GM19467 (cell line): ENCODE measurements around the gene DCTN2.

Experiments used
- ATAC-seq: cut with Tn5 transposase; IDR thresholded peaks from one replicate; pipeline ENCODE4 v1.9.1; 2021; ENCODE audit warnings: mild to moderate bottlenecking, moderate library complexity; ENCODE audit not compliant: unreplicated experiment

The DCTN2 gene

DNA sequence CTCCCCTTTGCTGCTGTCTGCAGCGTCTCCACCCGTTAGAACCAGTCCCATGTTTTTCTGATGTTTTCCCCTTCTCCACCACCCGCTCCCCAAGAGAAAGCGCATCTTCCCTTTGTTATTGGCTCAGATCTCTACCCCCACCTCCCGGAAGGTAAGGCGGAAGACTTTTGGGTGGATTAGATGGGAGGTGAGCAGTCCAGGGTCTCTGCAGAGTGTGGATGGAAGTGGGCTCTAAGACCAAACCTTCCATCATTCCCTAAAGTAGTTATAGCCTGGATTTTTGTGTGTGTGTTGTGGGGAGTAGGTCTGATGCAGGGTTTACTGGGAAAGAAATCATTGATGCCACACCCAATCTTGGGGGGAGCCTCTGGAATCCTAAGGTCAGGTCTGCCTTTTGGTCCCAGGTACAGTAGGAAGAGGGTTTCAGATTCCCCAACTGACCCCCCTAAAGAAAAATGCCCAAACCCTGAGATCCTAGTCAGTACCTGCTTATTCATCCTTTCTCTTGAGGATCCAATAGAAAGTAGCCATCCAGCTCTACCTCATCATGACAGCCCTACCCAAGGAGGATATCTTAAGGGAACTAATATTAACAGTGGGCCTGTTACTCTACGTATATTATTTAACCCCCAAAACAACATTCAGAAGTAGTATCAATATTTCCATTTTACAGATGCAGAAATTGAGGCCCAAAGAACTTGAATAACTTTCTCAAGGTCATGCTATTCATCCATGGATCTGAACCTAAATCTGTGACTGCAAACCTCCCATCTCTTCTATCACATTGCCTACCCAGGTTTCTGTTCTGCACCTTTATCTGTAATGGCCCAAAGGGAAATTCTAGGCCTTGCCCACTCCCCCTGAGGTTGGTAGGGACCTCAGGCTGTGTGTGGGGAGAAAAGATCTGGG lies 3.9 kb upstream of the DCTN2 start:
- ATAC-seq, result no peak

GRCh38 chr12:57549909-57550640 lies 3.1 kb upstream of the DCTN2 start, which contains the start of gene KIF5A:
TSS of gene KIF5A (plus strand) at chr12:57550044. CDS start at chr12:57550272, 228 bp downstream.
- no peak for ATAC-seq

DNA sequence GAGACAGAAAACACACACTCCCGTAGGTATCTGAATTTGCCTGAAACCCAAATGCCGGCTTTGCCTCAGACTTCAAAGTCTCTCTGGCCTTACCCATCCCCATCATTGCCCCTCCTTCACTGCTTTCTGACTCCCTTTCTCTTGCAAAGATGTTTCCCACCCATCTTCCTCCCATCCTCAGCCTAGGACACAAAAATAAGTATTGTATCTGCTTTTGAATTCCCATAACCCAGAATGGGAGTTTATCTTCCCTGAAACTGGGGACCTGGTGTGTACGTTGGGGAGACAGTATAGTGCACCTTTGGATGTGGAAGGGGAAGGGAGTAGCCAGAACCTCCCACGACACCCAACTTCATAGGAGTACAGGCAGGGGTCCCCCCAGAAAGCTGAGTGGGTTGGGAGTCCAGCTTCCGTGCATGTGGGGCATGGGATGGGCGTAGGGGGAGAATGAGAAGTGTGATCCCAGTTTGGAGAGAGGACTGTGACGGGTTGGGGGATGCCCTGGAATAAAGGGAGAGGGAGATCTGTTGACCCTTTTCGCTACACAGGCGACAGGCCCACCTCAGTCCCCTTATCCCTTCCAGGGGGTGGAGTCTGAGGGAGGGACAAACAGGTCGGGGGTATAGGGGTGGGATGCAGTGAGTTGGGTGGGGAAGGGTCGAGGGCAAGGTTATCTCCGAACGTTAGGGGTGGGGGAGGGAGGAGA lies 2.4 kb upstream of the DCTN2 start:
- no peak for ATAC-seq

GRCh38 chr12:57548488-57548887 lies 1.5 kb upstream of the DCTN2 start:
- no peak for ATAC-seq

GRCh38 chr12:57548013-57548315 lies 972 bp upstream of the DCTN2 start:
- no peak for ATAC-seq

GRCh38 chr12:57547288-57548012 lies 458 bp upstream of the DCTN2 start:
- ATAC-seq, result no peak

DNA sequence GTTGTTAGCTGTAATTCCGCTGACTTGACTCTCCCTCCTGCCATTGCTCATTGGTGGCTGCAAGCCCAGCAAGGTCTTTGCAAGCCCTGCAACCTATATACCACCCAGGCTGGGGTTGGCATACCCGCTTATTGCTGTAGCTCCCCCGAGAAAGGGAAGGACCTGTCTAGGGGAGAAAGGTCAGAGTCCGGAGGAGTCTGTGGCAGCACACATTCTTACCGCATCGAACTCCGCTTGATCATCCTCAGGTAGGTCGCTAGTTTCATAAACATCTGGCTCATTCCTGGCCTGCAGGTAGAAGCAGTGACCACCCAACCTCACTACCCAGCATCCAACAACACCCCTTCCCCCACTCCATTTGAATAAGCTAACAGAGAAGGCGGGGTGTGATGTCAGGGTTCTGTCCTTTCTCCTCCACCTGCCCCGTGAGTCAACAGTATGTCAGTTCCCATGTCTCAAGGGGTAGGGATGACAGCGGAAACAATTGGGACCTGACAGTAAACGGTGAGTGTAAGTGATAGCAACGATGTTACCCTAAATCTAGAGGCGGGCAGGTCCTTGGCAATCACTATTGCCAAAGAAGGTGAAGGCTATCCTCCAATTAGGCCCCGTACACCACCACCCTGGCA lies 1.1 kb downstream of the DCTN2 start:
- ATAC-seq, result no peak

DNA sequence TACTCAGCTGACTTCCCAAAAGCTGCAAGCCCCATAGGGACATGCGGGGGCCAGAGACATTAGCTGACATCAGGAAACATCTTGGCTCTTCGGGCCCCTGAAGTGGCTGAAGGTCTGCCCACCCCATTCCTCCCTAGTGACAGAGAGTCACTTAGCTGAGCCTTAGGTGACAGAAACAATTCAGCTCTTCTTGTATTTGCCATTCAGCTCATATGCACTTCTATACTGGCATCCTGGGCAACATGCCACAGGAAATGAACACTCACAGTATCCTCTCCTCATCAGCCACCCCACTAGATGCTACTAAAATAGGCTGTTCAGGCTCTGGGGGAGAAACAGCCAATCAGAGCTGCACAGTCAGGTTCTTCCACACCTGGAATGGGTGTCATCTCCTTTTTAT lies 3.4 kb downstream of the DCTN2 start:
- no peak for ATAC-seq

DNA sequence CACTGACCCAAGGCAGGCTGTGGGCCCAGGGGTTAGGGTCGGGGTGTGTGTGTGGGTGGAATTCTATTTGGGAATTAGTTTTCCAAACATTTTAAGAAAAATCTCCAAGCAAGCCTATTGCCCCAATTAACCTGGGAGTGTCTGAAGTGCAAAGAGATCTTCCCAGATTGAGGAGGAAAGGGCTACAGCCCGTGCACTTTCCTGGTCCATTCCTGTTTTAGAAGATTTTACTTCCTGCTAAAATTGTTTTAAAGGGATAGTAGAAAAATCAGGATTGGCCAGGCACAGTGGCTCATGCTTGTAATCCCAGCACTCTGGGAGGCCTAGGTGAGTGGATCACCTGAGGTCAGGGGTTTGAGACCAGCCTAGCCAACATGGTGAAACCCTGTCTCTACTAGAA lies 5.3 kb downstream of the DCTN2 start:
- ATAC-seq, result no peak

GRCh38 chr12:57541001-57541400 lies 6.0 kb downstream of the DCTN2 start:
- no peak for ATAC-seq

DNA sequence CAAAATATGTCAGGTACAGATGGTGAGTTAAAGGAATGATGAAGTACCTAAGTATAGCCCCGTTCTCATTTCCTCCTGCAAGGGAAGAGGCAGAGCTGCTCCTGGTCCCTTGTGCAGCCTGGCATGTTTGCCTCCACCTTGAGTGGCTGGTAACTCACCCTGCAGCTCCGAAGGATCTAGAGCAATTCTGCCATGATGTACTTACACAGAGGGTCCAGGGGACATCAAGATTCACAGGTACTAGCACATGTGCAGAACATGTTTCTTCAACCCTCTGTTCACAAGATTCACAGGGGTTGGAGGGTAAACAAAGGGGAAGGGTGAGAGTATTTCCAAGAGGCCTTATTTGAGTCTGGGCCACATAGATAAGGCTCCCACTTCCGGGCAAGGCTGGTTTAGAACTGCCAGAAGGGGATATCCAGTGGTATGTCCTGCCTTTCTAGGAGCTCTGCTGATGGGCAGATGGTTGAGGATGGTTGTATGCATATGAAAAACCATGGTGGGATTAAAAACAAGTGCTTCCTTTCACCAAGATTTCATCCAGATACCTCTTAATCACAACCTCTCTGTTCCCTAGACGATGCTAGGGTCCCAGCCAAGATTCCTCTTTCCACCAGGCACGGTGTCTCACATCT lies 7.7 kb downstream of the DCTN2 start:
- no peak for ATAC-seq

DNA sequence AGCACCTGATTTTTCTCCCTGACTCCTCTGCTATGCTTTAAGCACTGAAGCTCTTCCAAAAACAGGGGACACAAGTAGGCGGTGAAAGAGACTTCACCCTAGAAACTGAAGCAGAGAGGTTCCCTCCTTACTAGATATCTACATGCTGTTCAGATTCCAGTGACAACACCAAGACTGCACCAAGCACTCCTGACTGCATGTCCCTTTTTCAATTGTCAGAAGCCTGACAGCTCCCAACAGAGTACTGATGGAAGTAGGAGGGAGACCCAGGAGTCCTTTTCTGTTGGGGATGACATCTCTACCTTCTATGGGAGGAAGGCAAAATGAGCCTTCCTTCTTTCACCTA lies 10.4 kb downstream of the DCTN2 start:
- ATAC-seq, result no peak

DNA sequence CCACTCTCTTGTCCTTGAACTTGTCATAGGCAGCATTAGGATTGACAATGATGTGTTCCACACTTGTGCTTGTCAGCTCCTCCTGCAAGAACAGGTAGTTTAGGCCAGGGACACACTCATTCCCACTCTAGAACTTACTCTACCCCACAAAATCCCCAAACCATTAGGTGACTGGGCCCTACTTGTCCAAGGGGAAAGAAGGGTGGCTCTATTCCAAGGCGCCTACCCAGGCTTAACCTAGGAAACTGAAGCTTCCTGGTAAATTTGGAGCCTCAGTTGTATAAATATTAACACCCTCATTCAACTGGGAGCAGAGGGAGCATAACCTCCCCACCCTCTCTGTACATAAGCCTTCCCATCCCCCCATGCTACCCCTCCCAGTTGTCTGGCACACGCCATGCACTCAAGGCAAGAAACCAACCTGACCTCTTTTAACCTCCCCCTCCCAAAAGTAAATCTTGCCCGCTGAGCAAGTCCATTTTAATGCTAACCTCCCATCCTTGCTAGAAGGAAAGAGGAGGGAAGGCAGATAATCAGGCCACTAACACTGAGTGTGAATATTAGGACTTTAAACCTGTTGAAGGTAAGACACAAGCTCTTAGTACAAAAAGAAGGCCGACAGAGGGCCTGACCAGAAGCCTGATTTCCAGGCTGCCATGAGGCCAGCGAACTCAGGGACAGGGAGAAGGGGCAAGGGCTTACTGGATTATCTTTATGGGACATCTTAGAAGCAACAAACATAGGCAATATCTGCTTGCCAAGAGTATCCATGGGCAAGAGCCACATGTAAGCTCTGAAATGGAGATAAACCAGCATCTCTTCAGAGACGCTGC lies 11.0 kb downstream of the DCTN2 start:
- ATAC-seq, result no peak

GRCh38 chr12:57534991-57535543 lies 11.9 kb downstream of the DCTN2 start:
- no peak for ATAC-seq

GRCh38 chr12:57534250-57534649 lies 12.7 kb downstream of the DCTN2 start:
- ATAC-seq, result no peak

GRCh38 chr12:57533108-57533507 lies 13.9 kb downstream of the DCTN2 start:
- ATAC-seq, result no peak

DNA sequence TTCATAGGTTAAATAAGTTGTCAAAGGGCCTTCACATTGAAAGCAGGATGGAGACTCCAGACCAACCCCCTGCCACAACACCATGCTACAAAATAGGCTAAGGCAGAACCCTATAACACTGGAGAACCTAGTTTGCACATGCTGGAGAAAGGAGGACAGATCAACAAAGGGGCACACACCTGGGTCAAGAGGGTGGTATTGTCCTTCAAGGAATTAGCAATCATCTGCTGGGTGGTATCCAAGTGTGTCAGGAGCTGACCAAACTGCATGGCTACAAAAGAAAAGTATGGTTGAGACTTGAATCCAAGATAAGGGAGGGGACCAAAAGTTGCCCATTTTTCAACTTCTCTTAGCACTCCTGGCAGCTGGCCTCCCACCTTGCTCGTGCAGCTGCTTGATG lies 15.2 kb downstream of the DCTN2 start:
- ATAC-seq, result no peak

DNA sequence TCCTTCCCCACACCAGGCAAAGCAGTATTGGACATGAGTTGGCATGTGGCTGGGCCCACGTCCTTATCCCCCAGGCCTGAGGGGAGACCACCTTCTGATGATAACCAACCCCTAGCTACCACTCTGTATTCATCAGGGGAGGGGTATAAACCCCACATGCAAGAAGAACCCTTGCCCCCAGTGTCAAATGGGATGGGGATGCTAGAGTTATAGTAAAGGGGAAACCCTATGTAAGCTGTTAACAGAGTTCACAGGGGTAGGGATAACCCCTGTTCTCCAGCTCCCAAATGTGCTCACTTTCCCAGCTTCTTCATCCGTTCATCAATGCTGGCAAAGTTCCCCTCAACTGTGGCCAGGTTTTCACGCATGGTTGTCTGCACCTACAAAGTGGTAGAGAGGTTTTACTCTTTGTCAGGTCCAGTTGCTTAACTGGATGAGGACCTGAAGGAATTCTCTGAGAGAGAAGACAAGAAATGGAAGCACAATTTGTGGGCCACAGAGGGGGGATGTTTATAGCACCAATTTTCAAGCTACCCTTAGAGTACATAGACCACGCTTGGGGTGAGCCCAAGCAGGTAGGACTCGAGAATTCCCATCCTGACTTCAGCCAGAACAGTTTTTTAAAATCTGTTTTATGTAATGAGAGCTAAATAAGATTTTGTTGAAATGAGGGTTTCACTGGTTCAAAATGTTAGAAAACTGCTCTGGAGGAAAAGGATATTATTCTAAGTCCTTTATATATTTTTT lies 16.4 kb downstream of the DCTN2 start:
- no peak for ATAC-seq
